Lung (tissue), 12 donors: ENCODE results near the gene SIM2. TPM values are rescaled to one million over a fixed set of nuclear protein-coding genes. Genes with fewer than 3 reads are reported as not detected.
A peak's percentile ranks its signal among the peaks of the same experiment; 100 is the strongest.

Experiments used
- ATAC-seq: fragments of 200-7000 bp; cut with Tn5 transposase; one replicate; pipeline ENCODE4 v1.9.1; 2020; ENCODE audit warnings: moderate number of reproducible peaks; ENCODE audit not compliant: insufficient read depth, low FRiP score
- DNase-seq, 3 donors: peaks; one replicate each; pipeline ENCODE4 v3.0.0-alpha.2; 2013 to 2017
- H3K27ac ChIP-seq, 2 donors: one replicate each; pipeline ENCODE4 v1.5.1; 2013; ENCODE audit warnings: mild to moderate bottlenecking in 2 of 2, moderate library complexity in 2 of 2, control low read depth in 1 of 2, inconsistent platforms in 1 of 2, low read depth in 1 of 2, low read length in 1 of 2
- H3K27me3 ChIP-seq, 3 donors: one replicate each; pipeline ENCODE4 v1.5.1; 2013; ENCODE audit warnings: low read length in 2 of 3; ENCODE audit not compliant: control insufficient read depth in 3 of 3, insufficient read depth in 3 of 3
- H3K36me3 ChIP-seq, 4 donors: one replicate each; pipeline ENCODE4 v1.5.1; 2013; ENCODE audit warnings: low read length in 4 of 4, mild to moderate bottlenecking in 1 of 4, moderate library complexity in 1 of 4; ENCODE audit not compliant: control insufficient read depth in 4 of 4, insufficient read depth in 4 of 4
- H3K4me1 ChIP-seq, 5 donors: one replicate each; pipeline ENCODE4 v1.5.1; 2013; ENCODE audit warnings: low read length in 5 of 5, mild to moderate bottlenecking in 2 of 5, moderate library complexity in 1 of 5; ENCODE audit not compliant: control insufficient read depth in 5 of 5, insufficient read depth in 5 of 5
- H3K4me3 ChIP-seq: one replicate; pipeline ENCODE4 v1.5.1; 2013; ENCODE audit warnings: mild to moderate bottlenecking, control low read depth, moderate library complexity
- H3K9ac ChIP-seq, 2 donors: one replicate each; pipeline ENCODE4 v1.5.1; 2013; ENCODE audit warnings: low read length in 2 of 2, control low read depth in 1 of 2; ENCODE audit not compliant: insufficient read depth in 1 of 2
- H3K9me3 ChIP-seq, 4 donors: one replicate each; pipeline ENCODE4 v1.5.1; 2013; ENCODE audit warnings: low read length in 3 of 4, mild to moderate bottlenecking in 1 of 4, moderate library complexity in 1 of 4; ENCODE audit not compliant: control insufficient read depth in 4 of 4, insufficient read depth in 3 of 4
- CTCF ChIP-seq: IDR thresholded peaks from 2 replicates; pipeline ENCODE4 v1.5.1; 2012; ENCODE audit warnings: mild to moderate bottlenecking; ENCODE audit errors: control extremely low read depth, extremely low read depth
- WGBS, 2 donors: extraction: QIAGEN DNeasy Blood & Tissue Kit; methylation state at CpG; one replicate each; pipeline ENCODE4 v1.1.7; 2013; 5-methylcytosine and 5-hydroxymethylcytosine counted together
- polyA plus RNA-seq, 2 donors: library from polyadenylated mRNA; stranded (reverse); fragments of 200-250 nt; gene quantifications; one replicate each; pipeline ENCODE4 v1.2.1, GENCODE V29; 2013
- total RNA-seq, 2 donors: library from RNA; depleted of rRNA in 1 of 2; stranded (reverse); fragments of >200 nt in 1 of 2; gene quantifications; one replicate each; pipeline ENCODE4 v1.2.1, GENCODE V29; 2014 to 2021
- donor health status: control.
- donor health status: control.
- donor health status: Bipolar disorder and iron deficiency.
- donor health status: healthy.
- donor health status: DM: yes; HTN: yes; CAD: no.

The SIM2 gene
- total and polyA plus RNA-seq, 4 donors, result not detected

GRCh38 chr21:36661511-36662309 is 37.2 kb upstream of the SIM2 start:
- Histone ChIP-seq H3K27ac (no peak overlapping the region), H3K9me3 (no peaks in the 10 kb centered on the region), H3K9ac (no peak overlapping the region), H3K27me3 (peaks cover 0 to 2% (median 0%) of the 10 kb centered on the region in 3 donors), H3K36me3 (no peaks in the 10 kb centered on the region), H3K4me3 (no peak overlapping the region), H3K4me1 (peaks cover 0 to 4% (median 0%) of the 10 kb centered on the region in 5 donors)
- 28 to 34% methylated on average over 11 of the region's 11 CpGs for WGBS, 2 donors
- TF ChIP-seq CTCF, result no peak
- DNase-seq (peak; percentile 31 to 55 (median 41)), ATAC-seq (no peak)

- no peak for TF ChIP-seq CTCF
- Histone ChIP-seq H3K27me3 (peaks cover 0 to 4% (median 0%) of the 10 kb centered on the region in 3 donors), H3K9me3 (no peaks in the 10 kb centered on the region), H3K4me1 (peaks cover 0 to 4% (median 0%) of the 10 kb centered on the region in 5 donors), H3K4me3 (no peak overlapping the region), H3K36me3 (no peaks in the 10 kb centered on the region), H3K9ac (no peak overlapping the region), H3K27ac (no peak overlapping the region)
- WGBS, 2 donors, result 41 to 49% methylated on average over 18 of the region's 18 CpGs
- DNase-seq (peak in 1 of 3 donors; percentile 11), ATAC-seq (no peak)
These were observed 35.7 kb upstream of the SIM2 start for GRCh38 chr21:36663033-36663855.

- ATAC-seq (no peak), DNase-seq (no peak)
- Histone ChIP-seq H3K9ac (no peak overlapping the region), H3K36me3 (no peaks in the 10 kb centered on the region), H3K4me3 (no peak overlapping the region), H3K4me1 (peaks cover 0 to 14% (median 0%) of the 10 kb centered on the region in 5 donors), H3K27ac (no peak overlapping the region), H3K9me3 (no peaks in the 10 kb centered on the region), H3K27me3 (peaks cover 0 to 4% (median 0%) of the 10 kb centered on the region in 3 donors)
- WGBS, 2 donors, result 73 to 74% methylated on average over 9 of the region's 9 CpGs
- TF ChIP-seq CTCF, result no peak
These were observed 34.3 kb upstream of the SIM2 start for GRCh38 chr21:36664662-36664990.
